Upper lobe of left lung (tissue), 4 donors: ENCODE measurements around the gene MKNK2.

Experiments used
- POLR2A ChIP-seq, 4 donors: fragments of 450-650 bp; IDR thresholded peaks; one replicate each; pipeline ENCODE4 v1.5.1; 2016 to 2017; ENCODE audit warnings: antibody characterized with exemption in 4 of 4, mild to moderate bottlenecking in 2 of 4
- TF ChIP-seq, protein P1 (sequence below), 6 experiments: fragments of 450-650 bp in 4 of 6; fragments of 200-600 bp in 2 of 6; sonication (generic) in 2 of 6; IDR thresholded peaks; one replicate each; pipeline ENCODE4 v1.5.1; 2016 to 2019; ENCODE audit warnings: antibody characterized with exemption in 6 of 6

DNA sequence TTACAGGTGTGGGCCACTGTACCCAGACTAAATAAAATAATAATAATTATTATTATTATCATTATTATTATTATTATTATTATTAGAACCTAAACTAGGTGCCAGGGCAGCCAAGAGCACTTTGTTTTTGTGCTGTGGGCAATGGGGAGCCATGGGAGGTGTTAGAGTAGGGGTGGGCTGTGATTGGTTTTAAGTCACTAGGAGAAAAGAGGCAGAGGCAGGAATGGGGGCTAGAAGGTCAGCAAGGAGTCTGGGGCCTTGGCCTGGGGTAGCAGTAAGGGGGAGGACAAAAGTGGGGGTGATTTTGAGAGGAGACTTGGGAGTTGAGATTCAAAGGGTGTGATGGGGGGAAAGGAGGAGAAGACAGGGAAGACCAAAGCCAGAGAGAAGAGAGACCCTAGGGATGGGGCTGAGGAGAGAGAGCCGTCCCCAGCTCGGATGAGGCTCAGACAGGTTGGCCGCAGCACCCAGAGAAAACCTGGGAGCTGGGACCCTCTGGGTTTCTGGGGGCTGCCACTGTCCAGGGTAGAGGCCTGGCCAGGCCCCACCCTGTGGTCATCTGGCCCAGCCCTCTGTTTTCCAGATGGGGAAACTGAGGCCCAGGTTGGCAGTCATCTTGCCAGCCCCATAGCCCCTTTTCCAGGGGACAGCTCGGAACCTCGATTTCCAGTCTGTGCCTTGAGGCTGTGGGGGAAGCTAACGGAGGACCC lies 17.8 kb downstream of the MKNK2 start:
- TF ChIP-seq, protein P1, sequence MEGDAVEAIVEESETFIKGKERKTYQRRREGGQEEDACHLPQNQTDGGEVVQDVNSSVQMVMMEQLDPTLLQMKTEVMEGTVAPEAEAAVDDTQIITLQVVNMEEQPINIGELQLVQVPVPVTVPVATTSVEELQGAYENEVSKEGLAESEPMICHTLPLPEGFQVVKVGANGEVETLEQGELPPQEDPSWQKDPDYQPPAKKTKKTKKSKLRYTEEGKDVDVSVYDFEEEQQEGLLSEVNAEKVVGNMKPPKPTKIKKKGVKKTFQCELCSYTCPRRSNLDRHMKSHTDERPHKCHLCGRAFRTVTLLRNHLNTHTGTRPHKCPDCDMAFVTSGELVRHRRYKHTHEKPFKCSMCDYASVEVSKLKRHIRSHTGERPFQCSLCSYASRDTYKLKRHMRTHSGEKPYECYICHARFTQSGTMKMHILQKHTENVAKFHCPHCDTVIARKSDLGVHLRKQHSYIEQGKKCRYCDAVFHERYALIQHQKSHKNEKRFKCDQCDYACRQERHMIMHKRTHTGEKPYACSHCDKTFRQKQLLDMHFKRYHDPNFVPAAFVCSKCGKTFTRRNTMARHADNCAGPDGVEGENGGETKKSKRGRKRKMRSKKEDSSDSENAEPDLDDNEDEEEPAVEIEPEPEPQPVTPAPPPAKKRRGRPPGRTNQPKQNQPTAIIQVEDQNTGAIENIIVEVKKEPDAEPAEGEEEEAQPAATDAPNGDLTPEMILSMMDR (IDR thresholded peaks at IDR 0.05), result no peak
- TF ChIP-seq POLR2A (IDR thresholded peaks at IDR 0.05), result no peak
